ENCODE results near the gene TMEM273.

Gene TMEM273

DNA sequence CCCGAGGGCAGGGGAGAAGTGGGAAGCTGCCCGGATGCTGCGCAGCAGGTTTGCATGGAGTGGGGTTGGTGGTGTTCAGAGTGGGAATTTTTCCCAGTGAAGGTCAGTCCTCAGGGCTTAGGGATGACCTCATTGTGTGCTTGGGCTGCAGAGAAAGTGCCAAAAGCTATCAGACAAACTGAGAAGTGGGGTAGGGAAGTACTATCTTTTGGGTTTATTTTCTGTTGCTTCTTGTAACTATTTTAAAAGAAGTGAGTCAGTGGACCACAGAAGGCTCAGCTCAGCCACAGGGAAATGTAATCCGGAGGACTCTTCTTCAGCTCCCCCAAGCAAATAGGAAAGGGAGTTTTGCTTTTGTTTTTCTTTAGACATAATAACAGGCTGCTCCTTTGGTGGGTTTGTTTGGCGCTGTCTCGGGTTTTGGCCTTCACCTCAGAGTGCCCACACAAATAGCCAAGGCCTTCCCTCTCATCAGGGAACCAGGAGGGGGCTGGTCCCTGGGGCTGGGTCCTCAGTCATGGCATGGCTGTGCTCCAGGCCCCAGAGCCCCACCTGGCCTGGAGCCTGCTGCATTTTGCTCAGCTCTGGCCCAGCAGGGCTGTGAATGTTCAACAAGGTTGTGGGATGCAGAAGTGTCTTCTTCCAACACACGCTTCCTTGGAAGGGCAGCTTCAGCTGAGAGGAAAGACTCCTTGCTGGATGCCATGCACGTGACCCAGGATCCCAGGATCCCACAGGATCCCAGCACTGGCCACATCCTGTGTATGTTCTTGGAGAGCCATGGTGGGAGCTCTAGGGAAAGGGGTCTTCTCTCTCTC, 49.0 kb downstream of the TMEM273 start:
- no peak for DNase-seq

DNA sequence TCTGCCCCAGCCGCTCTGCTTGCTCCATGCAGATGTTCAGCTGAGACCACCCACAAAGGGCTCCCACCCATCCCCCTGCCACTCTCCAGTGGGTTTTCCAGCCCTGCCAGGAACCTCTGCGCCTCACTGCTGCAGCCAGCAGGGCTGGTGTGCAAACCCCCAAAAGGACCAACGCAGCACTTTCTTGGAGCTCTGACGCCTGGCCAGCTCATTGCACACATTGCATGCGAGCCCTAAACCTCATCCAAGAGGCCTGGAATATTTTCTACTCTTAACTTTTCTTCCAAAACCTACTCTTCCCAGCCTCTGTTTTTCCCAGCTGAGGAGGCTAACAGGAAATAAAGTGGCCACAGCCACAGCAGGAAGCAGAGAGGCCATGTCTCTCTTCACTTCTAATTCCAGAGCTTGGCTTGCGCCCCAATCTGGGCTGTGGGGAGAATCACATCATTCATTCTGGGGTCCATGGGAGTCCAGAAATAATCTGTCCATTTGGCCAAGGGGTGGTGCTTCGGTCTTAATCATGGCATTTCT, 49.8 kb downstream of the TMEM273 start:
- no peak for DNase-seq

GRCh38 chr10:49136525-49136924, 51.7 kb downstream of the TMEM273 start:
- DNase-seq, result no peak

DNA sequence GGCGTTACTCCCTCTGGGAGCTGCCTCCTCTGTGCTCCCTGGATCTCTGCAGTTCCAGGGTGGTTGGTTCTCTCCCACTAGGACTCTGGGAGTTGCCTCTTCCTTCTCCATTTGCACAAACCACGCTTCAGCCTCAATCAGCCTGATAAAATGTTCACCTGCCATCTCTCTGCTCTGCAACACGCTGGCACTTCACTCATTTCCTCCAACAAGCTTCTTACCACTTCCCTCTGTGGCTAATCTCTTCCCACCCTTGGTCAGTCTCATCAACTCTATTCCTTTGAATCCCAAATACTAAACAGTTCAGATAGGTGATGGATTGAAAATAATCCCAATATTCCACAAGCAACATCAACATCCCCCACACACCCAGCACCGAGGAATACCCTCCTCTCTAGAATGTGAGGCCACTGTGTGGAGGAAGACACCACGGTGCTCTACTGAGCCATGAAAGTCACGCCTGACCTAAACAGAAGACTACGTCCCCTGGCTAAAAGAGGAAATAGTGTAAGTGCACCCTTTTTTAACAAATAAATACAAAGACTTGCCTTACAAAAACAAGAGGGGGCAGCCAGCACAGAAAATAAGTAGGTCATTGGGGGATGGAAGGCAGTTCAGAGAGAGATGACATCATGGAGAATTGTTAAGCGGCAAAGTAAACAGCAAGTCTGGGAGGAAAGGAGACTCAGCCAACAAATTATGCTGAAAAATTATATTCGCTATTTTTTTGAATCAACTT, 52.4 kb downstream of the TMEM273 start:
- DNase-seq, result no peak

DNA sequence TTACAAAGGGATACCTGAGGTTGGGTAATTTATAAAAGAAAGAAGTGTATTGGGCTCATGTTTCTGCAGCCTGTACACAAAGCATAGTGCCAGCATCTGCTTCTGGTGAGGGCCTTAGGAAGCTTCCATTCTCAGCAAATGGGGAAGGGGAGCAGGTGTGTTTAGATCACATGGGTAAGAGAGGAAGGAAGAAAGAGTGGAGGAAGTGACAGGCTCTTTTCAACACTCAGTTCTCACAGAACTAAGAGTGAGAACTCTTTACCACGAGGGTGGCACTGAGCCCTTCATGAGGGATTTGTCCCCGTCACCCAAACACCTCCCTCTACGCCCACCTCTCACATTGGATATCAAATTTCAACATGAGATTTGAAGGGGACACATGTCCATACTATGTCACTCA, 53.9 kb downstream of the TMEM273 start:
- DNase-seq, result no peak

- no peak for DNase-seq
These were observed 54.4 kb downstream of the TMEM273 start, which contains the start of gene FAM170B for GRCh38 chr10:49133706-49134248. Gene FAM170B, minus strand, starts transcription at chr10:49134021. Its CDS starts 103 bp downstream, at chr10:49133918.

- no peak for DNase-seq
These were observed 55.8 kb downstream of the TMEM273 start for GRCh38 chr10:49132362-49132737.

- no peak for DNase-seq
These were observed 56.5 kb downstream of the TMEM273 start for GRCh38 chr10:49131507-49132361.

DNA sequence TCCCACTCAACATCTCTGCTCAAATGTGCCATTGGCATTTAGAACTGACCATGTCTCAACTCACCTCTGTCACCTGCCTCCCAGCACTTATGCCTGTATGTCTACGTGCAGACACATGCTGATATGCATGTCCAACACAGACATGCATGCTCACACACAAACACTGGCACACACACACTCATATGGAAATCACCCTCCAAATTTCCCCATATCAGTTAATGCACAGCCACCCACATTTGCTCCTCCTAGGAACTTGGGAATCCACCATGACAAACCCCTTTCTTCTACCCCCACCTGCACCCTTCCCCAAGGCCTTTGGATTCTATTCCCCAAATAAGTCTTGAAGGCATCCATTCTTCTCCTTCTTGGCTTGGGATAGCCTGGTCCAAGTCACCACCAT, 58.8 kb downstream of the TMEM273 start:
- DNase-seq, result no peak

DNA sequence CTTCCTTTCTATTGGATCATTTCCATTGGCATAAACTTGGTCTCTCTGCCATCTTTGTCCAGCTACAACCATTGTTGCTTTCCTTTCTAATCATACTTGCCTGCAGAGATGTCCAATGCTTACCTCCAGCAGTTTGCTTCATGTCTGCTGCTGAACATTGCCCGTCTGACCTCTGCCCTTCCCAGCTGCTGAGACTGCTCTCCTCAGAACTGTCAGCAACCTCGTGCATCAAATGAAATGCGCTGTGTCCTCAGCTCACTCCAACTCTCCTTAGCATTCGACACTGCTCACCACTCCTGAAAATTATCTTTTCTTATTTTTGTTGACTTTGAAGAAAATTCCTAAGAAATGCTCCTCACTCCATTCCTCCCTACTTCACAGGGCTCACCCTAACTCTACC, 59.3 kb downstream of the TMEM273 start:
- no peak for DNase-seq

DNA sequence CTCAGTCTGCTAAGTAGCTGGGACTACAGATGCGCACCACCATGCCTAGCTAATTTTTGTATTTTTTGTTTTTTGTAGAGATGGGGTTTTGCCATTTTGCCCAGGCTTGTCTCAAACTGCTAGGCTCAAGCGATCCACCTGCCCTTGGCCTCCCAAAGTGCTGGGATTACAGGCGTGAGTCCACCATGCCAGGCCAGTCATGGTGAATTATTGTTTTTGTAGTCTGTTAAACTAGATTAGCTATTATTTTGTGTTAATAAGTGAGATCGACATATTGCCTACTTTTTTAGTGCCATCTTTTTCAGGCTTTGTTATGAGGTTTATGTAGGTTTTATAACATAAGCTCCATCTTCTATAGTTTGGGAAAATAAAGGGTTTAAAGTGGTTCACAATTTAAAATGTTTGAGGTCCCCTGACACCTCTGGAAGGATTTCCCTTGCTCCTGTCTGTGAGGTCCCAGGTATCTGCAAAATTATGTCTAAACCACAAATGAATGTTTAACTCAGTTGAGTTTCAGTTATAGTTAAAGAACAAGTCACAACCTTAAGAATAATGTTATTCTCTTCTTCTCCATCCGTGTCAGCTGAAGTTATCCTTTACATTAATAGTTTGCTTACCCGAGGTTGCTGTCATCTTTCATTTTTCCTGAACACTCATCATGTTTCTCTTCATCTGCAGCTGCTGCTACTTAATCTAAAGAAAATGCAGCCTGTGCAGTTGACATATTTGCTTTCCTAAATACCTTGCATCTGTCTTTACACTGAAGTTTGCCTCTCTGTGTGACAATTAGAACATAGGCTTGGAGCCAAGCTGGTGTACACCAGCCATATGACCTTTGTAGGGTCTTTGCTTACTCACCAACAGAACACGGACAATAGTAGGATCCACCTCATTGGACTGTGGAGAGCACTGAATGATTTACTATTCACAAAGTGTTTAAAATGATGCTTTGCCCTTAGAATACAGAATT, 63.9 kb downstream of the TMEM273 start:
- DNase-seq, result no peak

DNA sequence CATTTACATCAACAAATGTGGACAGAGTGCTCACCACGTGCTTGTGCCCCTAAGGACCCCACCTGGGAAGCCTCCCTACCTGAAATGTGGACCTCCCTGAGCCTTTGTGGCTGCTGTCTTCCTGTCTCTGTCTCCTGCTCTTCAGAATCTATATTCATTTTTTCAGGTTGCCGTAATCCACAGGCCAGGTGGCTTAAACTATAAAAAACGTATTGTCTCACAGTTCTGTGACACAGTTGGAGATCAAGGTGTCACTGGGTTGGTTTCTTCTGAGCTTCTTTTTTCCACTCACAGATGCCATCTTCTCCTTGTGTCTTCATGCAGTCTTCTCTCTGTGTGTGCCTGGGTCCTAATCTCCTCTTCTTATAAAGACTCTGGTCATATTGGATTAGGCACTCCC, 67.3 kb downstream of the TMEM273 start:
- DNase-seq, result no peak

GRCh38 chr10:49119746-49120145, 68.4 kb downstream of the TMEM273 start:
- DNase-seq, result no peak

DNA sequence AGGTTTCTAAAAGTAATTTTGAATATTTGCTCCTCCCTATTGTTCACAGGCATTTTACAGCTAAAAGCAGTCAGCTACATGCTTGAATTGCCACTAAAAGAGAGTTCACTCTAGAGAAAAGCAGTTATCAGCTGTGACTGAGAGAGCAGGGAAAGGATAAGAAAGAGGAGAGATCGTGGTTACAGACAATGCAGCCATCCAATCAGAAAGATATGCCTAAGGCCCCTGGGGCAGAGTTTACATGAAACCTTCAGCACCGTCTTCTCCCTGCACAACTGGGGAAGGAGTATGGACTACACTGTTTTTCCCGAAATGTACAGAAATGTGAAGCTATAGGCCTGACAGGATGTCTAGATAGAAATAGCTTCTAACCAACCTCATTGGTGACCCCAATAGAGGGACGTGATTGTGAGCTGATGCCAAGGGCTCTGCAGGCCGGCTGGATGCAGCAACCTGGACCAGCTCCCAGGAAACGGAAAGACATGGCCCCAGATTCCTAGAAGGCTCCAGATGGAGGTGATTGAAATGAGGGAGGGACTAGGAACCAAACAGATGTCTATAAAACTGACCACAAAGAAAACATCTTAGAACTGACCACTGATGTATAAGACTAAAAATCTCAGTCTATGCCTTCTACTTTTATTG, 69.6 kb downstream of the TMEM273 start:
- no peak for DNase-seq

- no peak for DNase-seq
These were observed 70.7 kb downstream of the TMEM273 start for GRCh38 chr10:49117376-49118070.

GRCh38 chr10:49116509-49117375, 71.4 kb downstream of the TMEM273 start:
- DNase-seq, result no peak

DNA sequence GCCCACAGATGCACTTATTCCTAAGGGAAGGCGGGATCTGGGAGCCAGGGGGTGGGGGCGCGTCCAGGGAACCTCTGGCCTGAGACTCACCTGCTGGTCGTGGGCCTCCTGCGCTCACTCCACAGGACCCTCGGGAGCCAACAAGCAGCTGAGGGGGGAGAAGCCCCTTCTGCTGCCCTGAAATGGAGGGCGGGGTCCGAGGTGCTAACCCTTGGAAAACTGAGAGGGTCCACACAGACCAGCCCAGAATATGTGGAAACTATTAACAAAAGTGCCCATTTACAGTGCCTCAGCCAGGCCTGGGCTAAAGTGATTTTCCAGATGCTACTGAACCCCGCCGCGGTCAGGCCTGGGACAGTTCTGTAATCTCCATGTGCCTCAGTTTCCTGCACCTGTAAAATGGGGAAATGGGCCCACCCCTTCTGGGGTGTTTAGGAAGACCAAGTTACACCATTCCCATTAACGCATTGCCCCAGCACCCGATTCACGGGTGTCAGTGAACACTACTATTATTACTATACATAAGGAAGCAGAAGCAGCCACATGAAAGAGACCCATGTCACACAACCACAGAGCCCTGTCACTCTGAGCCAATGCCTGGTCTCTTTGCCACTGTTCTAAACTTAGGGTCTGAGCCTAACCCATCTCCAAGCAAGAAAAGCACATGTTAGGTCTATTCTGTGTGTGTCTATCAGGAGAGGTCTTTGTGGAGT, 72.2 kb downstream of the TMEM273 start:
- no peak for DNase-seq

DNA sequence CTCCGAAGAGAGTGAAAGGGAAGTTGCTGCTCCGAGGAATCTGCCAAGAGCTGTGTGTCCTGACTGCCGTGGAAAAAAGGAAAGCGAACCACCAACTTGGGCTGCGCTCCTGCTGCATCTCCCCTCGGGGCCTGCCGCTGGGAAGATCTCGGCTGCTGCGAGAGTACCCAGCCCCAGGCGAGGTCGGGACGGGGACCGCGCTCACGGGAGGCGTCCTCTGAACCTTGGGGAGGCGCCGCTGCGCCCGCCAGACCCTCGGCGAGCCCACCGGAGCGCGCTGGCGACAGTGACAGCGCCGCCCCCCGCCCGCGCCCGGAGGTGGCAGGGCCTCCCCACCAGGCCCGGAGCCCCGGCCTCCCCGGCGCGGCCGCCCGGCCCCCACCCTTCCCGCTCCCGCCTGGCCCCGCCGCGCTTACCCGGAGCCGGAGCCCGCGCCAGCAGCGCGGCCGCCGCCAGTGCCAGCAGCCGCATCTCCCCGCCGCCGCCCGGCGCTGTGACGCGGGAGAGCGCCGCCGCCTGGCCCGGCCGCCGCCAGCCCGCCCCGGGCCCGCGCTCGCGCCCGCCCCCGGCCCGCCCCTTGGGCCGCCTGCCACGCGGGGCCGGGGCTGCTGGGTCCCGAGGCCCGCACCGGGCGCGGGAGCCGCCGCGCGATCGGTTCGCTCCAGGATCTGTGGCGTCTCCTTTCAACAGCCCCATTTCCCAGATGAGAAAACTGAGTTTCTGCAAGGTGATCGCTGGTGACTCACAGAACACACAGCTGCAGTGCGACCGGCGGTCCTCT, 73.0 kb downstream of the TMEM273 start, which contains the start of gene VSTM4:
VSTM4 (minus strand) TSS at position 508 of the 781 bp plus-strand sequence; CDS start at position 471, 37 bp downstream.
- no peak for DNase-seq
